BJ (cell line): Measurements from ENCODE around the gene UBE2I. TPM values are rescaled to one million over a fixed set of nuclear protein-coding genes. Genes with fewer than 3 reads are reported as not detected.
A peak's percentile ranks its signal among the peaks of the same experiment; 100 is the strongest.

ENCODE experiments used
- CTCF ChIA-PET: fragments of 350-600 bp; formaldehyde crosslinking; extraction: SDS; loops from one replicate; lab custom pipeline; 2021; ENCODE audit warnings: antibody characterized with exemption, inconsistent platforms; lab: Yijun Ruan, JAX
- POLR2A ChIA-PET: fragments of 300-600 bp; sonication (Branson Sonifier 250); formaldehyde crosslinking; extraction: SDS; loops from one replicate; lab custom pipeline; 2021; ENCODE audit warnings: antibody characterized with exemption; lab: Charles Lee
- DNase-seq: peaks from one replicate; pipeline ENCODE4 v3.0.0-alpha.2; 2011; ENCODE audit warnings: low read depth
- H3K27me3 ChIP-seq: 2 replicates; pipeline ENCODE4 v1.6.0; 2011; ENCODE audit warnings: low read length; ENCODE audit not compliant: control insufficient read depth, insufficient read depth
- H3K36me3 ChIP-seq: 2 replicates; pipeline ENCODE4 v1.5.1; 2011; ENCODE audit warnings: low read length; ENCODE audit not compliant: control insufficient read depth, insufficient read depth
- H3K4me3 ChIP-seq: 2 replicates; pipeline ENCODE4 v1.5.1; 2011; ENCODE audit warnings: low read depth, mild to moderate bottlenecking, control low read depth, low read length
- polyA plus RNA-seq: library from polyadenylated mRNA; depleted of rRNA; stranded (reverse); fragments of >200 nt; gene quantifications from 2 replicates; pipeline ENCODE4 v1.2.3, GENCODE V29; 2011
- TF ChIP-seq, protein P1 (sequence below): IDR thresholded peaks from 2 replicates; pipeline ENCODE4 v1.5.1; 2011; ENCODE audit warnings: low read depth, mild to moderate bottlenecking, control low read depth, inconsistent platforms, low read length, moderate library complexity; ENCODE audit not compliant: insufficient read depth

The UBE2I gene
- polyA plus RNA-seq, 1 experiment = 81.2 TPM

DNA sequence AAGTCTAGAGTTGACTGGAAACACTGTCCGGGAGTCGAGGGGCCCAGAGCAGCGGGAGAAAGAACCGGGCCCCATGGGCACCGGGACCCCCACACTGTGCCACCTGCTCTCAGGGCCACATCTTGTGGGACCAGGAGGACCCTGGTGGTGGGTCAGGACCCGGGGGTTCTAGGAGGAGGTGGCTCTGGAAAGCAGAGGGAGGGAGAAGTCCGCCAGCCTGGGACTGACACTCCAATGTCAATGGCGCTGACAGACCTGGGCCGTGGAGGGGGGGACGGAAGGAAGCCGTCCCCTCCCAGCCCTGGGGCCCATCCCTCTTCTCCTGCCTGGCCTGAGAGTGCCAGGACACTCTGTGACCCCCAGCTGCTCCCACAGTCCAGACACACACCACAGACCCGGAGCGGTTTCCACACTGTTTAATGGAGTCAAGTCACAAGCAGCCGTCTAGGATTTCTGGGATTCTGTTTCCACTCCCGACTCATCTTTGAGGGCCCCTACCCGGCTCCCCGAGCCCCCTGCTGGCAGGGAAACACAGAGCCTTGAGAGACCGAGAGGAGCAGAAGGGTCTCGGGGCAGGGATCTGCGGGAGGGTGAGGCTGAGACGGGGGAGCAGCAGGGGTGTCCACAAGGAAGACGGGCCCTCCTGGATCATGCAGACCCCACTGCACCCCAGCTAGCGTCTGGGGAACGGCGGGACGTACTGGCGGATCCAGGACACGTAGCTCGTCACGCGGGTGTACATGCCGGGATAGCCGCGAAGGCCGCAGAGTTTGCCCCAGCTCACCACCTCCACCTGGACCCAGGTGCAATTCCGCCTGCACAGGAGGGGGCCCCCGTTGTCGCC lies 23.5 kb upstream of the UBE2I start:
- TF ChIP-seq, protein P1, sequence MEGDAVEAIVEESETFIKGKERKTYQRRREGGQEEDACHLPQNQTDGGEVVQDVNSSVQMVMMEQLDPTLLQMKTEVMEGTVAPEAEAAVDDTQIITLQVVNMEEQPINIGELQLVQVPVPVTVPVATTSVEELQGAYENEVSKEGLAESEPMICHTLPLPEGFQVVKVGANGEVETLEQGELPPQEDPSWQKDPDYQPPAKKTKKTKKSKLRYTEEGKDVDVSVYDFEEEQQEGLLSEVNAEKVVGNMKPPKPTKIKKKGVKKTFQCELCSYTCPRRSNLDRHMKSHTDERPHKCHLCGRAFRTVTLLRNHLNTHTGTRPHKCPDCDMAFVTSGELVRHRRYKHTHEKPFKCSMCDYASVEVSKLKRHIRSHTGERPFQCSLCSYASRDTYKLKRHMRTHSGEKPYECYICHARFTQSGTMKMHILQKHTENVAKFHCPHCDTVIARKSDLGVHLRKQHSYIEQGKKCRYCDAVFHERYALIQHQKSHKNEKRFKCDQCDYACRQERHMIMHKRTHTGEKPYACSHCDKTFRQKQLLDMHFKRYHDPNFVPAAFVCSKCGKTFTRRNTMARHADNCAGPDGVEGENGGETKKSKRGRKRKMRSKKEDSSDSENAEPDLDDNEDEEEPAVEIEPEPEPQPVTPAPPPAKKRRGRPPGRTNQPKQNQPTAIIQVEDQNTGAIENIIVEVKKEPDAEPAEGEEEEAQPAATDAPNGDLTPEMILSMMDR = 0 out of 2 replicates have a peak, but pooled peaks have one; percentile 7
- no peak for DNase-seq
- peaks cover 27% of the 10 kb centered on the region for H3K27me3 ChIP-seq
- no peaks in the 10 kb centered on the region for H3K36me3 ChIP-seq
- POLR2A ChIA-PET = no interaction called here
- H3K4me3 ChIP-seq = no peak overlapping the region
- CTCF ChIA-PET = no interaction called here

- H3K36me3 ChIP-seq = no peaks in the 10 kb centered on the region
- H3K4me3 ChIP-seq = no peak overlapping the region
- peaks cover 32% of the 10 kb centered on the region for H3K27me3 ChIP-seq
- ChIA-PET POLR2A (no interaction called here), CTCF (no interaction called here)
- TF ChIP-seq, protein P1 = no peak
- DNase-seq = no peak
Observed at GRCh38 chr16:1286513-1287094, 22.8 kb upstream of the UBE2I start.

DNA sequence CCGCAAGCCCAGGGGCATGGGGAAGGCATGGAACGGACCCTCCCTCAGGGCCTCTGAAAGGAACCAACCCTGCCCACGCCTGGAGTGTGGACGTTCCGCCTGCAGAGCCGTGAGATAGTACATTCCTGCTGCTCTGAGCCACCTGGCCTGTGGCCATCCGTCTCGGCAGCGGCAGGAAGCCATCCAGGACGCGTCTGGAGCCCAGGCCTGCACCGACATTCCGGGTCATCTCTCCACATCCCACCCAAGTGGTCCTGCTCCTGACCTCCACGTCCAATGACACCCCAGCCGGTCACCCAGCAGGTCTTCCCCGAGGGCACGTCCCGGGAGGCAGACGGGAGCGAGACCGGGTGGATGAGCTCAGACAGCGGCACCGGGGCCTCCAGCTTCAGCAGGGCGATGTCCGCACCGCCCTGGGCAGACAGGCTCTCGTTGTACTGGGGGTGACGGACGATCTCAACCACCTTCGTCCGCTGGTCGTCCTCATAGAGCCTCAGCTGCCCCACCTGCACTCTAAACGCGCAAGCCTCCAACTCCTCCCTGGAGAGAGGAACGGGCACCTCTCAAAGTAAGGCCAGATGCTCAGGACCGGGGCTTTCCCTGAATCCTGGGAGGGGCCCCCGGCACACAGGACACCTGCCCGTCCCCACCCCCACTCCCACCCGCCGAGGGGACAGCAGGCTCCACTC lies 21.3 kb upstream of the UBE2I start:
- Histone ChIP-seq H3K36me3 (no peaks in the 10 kb centered on the region), H3K27me3 (peaks cover 32% of the 10 kb centered on the region), H3K4me3 (no peak overlapping the region)
- ChIA-PET POLR2A (interaction anchor here (0.6 kb wide), 1 partner anchor 19 kb away, joined by 4 read pairs; no protein-coding TSS in a partner anchor), CTCF (interaction anchor here (1.0 kb wide), 1 partner anchor 13 kb away, joined by 4 read pairs; no protein-coding TSS in a partner anchor)
- no peak for DNase-seq
- TF ChIP-seq, protein P1 = no peak

DNA sequence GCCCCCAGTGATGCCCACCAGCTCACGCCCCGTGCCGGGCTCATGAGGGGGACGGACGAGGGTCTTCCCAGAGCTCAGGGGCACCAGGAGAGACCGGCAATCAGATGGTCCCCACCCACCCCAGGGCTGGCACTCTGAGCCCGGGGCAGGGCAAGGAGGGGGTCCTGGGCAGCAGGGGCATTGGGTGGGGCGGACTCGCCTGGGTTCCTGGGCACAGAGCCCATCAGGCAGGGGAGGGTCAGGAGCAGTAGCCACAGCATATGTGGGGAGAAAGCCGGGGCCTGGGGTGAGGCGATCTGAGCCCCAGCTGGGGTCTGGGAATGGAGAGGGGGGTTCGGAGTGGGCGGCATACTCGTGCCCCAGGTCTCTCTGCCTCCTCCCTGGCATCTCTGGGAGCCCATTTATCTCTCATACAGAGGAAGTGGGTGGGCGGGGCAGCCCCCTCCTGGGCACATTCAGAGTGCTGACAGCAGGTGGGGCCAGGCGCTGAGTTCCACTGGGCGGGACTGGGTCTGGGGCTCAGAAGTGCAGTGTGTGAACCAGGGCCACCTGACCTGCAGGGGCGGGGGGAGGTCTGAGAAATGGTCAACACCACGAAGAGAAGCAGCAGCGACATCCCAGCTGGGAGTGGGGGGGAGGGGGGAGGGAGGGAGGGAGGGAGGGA lies 20.5 kb upstream of the UBE2I start:
- no peak for DNase-seq
- Histone ChIP-seq H3K27me3 (peaks cover 30% of the 10 kb centered on the region), H3K4me3 (no peak overlapping the region), H3K36me3 (no peaks in the 10 kb centered on the region)
- TF ChIP-seq, protein P1 = no peak
- ChIA-PET POLR2A (interaction anchor here (0.6 kb wide), 1 partner anchor 20 kb away, joined by 4 read pairs; no protein-coding TSS in a partner anchor), CTCF (interaction anchor here (1.0 to 2.6 kb wide), 2 partner anchors 12 kb away, joined by 4 to 14 read pairs; no protein-coding TSS in a partner anchor)
